GM19238 (cell line): ENCODE measurements around the gene ZNF487.

Experiments used
- DNase-seq: peaks from one replicate; pipeline ENCODE4 v3.0.0; 2011; ENCODE audit warnings: low spot score; ENCODE audit not compliant: insufficient read length

Gene ZNF487

DNA sequence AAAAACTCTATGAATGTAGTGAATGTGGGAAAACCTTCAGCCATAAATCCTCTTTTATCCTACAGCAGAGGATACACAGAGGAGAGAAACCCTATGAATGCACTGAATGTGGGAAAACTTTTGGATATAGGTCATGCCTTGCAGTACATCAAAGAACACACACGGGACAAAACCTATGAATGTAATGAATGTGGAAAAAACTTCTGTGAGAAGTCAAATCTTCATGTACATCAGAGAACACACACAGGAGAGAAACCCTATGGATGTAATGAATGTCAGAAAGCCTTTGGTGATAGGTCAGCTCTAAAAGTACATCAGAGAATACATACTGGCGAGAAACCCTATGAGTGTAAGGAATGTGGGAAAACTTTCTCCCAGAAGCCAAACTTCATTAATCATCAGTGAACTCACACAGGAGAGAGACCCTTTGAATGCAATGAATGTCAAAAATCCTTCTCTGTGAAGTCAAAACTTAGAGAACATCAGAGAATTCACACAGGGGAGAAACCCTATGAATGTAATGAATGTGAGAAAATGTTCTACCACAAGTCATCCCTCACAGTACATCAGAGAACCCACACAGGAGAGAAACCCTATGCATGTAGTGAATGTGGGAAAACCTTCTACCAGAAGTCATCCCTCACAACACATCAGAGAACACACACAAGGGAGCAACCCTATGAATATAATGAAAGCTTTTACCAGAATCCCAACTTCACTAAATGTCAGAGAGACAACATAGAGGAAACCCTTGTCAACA is 45.6 kb downstream of the ZNF487 start:
- DNase-seq, result no peak

DNA sequence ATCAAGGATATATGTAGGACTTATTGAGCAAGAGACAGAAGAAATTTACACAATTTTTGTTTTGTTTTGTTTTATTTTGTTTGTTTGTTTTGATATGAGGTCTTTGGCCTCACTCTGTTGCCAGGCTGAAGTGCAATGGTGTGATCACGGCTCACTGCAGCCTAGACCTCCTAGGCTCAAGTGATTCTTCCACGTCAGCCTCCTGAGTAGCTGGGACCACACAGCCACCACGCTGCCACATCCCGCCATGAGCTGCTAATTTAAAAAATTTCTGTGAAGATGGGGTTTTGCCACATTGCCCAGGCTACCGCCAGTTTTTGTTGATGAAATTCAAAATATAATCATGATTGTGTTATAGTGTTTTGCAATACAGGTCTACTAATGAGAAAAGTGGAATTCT is 54.9 kb downstream of the ZNF487 start:
- no peak for DNase-seq

DNA sequence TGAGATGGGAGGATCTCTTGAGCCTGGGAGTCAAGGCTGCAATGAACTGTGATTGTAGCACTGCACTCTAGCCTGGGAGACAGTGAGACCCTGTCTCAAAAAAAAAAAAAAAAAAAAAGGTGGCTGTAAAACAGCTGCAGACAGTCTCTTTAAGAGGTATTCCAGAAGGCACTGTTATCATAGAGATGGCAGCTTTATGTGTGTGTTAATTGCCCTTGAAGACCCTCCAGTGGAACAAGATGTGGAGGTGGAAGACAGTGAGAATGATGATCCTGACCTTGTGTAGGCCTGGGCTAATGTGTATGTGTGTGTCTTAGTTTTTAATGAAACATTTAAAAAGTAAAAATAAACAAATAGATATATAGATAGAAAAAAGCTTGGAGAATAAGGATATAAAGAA is 66.0 kb downstream of the ZNF487 start:
- no peak for DNase-seq

DNA sequence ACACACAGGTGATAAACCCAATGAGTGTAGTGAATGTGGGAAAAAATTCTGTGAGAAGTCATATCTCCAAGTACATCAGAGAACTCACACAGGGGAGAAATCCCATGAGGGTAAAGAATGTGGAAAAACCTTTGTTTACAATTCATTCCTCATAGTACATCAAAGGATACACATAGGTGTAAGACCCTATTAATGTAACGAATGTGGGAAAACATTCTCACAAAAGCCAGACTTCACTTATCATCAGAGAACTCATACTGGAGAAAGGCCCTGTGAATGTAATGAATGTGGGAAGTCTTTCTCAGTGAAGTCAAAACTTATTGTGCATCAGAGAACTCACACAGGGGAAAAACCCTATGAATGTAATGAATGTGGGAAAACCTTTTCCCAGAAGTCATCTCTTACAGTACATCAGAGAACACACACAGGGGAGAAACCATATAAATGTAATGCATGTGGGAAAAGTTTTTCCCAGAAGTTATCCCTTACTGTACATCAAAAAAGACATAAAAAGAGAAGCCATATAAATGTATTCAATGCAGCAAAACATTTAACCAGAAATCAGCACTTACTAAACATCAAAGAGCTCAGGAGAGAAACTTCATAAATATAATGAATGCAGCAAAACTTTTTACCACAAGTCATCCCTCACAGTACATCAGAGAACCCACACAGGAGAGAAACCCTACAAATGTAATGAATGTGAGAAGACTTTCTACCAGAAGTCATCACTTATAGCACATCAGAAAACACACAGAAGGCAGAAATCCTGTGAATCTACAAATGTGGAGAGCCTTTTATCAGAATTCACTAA is 87.7 kb downstream of the ZNF487 start:
- DNase-seq, result no peak
